ENCODE measurements around the gene TMEM72. TPM values are rescaled to one million over a fixed set of nuclear protein-coding genes. Genes with fewer than 3 reads are reported as not detected.

The TMEM72 gene
- total RNA-seq, 1 experiment from 2014 or later = not detected

DNA sequence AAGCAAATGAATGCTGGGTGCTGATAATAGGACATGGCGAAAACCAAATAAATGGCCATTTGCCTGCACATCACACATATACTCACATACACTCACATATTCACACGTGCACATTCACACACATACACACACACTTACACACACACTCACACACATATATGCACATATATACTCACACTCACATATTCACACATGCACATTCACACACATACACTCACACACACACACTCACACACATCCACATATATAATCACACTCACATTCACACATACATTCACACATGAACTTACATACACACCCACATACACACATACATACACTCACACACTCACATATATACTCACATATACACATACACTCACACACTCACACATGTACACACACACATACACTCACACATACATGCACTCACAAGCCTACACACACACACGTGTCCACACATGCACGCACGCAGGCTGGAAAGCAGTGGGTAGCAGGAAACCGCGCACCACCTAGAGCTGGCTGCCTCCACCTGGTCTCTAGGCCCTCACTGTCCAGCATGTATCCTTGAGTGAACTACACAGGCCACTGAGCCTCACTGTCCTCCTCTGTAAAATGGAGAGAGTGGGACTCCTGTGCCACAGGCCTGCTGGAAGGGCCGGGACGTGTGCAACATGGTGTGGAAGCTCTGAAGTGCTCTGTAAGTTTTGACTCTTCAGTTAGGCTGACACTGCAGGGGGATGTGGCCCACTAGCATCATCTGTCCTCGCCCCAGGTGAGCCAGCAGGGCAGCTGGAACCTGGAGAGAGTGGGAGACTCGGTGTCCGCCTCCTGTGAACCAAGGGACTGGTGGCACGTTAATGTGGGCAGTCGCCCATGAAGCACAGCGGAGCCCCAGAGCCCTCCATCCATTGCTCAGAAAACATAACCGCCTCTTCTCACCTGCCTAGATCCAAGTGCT is 14.9 kb downstream of the TMEM72 start:
- TF ChIP-seq, protein P1, sequence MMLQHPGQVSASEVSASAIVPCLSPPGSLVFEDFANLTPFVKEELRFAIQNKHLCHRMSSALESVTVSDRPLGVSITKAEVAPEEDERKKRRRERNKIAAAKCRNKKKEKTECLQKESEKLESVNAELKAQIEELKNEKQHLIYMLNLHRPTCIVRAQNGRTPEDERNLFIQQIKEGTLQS (IDR thresholded peaks at IDR 0.05) = no peak
- no peak for TF ChIP-seq POLR2A (IDR thresholded peaks at IDR 0.05; ENCODE audit: borderline replicate concordance, extremely low read depth, insufficient read depth, insufficient read length)
- TF ChIP-seq, protein P2, sequence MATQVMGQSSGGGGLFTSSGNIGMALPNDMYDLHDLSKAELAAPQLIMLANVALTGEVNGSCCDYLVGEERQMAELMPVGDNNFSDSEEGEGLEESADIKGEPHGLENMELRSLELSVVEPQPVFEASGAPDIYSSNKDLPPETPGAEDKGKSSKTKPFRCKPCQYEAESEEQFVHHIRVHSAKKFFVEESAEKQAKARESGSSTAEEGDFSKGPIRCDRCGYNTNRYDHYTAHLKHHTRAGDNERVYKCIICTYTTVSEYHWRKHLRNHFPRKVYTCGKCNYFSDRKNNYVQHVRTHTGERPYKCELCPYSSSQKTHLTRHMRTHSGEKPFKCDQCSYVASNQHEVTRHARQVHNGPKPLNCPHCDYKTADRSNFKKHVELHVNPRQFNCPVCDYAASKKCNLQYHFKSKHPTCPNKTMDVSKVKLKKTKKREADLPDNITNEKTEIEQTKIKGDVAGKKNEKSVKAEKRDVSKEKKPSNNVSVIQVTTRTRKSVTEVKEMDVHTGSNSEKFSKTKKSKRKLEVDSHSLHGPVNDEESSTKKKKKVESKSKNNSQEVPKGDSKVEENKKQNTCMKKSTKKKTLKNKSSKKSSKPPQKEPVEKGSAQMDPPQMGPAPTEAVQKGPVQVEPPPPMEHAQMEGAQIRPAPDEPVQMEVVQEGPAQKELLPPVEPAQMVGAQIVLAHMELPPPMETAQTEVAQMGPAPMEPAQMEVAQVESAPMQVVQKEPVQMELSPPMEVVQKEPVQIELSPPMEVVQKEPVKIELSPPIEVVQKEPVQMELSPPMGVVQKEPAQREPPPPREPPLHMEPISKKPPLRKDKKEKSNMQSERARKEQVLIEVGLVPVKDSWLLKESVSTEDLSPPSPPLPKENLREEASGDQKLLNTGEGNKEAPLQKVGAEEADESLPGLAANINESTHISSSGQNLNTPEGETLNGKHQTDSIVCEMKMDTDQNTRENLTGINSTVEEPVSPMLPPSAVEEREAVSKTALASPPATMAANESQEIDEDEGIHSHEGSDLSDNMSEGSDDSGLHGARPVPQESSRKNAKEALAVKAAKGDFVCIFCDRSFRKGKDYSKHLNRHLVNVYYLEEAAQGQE (IDR thresholded peaks at IDR 0.05; ENCODE audit: low read depth) = no peak
- TF ChIP-seq SP1 (IDR thresholded peaks at IDR 0.05; ENCODE audit: low read depth) = no peak
- TF ChIP-seq SIN3A (IDR thresholded peaks at IDR 0.05; ENCODE audit: low read depth) = no peak
- TF ChIP-seq, protein P3, sequence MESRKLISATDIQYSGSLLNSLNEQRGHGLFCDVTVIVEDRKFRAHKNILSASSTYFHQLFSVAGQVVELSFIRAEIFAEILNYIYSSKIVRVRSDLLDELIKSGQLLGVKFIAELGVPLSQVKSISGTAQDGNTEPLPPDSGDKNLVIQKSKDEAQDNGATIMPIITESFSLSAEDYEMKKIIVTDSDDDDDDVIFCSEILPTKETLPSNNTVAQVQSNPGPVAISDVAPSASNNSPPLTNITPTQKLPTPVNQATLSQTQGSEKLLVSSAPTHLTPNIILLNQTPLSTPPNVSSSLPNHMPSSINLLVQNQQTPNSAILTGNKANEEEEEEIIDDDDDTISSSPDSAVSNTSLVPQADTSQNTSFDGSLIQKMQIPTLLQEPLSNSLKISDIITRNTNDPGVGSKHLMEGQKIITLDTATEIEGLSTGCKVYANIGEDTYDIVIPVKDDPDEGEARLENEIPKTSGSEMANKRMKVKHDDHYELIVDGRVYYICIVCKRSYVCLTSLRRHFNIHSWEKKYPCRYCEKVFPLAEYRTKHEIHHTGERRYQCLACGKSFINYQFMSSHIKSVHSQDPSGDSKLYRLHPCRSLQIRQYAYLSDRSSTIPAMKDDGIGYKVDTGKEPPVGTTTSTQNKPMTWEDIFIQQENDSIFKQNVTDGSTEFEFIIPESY (IDR thresholded peaks at IDR 0.05; ENCODE audit: extremely low read depth, insufficient replicate concordance, low read length) = no peak
- TF ChIP-seq, protein P4, sequence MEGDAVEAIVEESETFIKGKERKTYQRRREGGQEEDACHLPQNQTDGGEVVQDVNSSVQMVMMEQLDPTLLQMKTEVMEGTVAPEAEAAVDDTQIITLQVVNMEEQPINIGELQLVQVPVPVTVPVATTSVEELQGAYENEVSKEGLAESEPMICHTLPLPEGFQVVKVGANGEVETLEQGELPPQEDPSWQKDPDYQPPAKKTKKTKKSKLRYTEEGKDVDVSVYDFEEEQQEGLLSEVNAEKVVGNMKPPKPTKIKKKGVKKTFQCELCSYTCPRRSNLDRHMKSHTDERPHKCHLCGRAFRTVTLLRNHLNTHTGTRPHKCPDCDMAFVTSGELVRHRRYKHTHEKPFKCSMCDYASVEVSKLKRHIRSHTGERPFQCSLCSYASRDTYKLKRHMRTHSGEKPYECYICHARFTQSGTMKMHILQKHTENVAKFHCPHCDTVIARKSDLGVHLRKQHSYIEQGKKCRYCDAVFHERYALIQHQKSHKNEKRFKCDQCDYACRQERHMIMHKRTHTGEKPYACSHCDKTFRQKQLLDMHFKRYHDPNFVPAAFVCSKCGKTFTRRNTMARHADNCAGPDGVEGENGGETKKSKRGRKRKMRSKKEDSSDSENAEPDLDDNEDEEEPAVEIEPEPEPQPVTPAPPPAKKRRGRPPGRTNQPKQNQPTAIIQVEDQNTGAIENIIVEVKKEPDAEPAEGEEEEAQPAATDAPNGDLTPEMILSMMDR (IDR thresholded peaks at IDR 0.05 in 2 of 3, conservative IDR thresholded peaks at IDR 0.05 in 1 of 3; ENCODE audit: borderline replicate concordance in 1 of 3, insufficient read depth in 1 of 3, low read depth in 2 of 3, low read length in 2 of 3) = no peak
- no peak for TF ChIP-seq ELF1 (IDR thresholded peaks at IDR 0.05; ENCODE audit: borderline replicate concordance, low read depth)
- no peak for TF ChIP-seq EZH2phosphoT487 (IDR thresholded peaks at IDR 0.05; ENCODE audit: borderline replicate concordance)
- no peak for TF ChIP-seq POLR2AphosphoS5 (IDR thresholded peaks at IDR 0.05; ENCODE audit: low read depth, low read length)
- TF ChIP-seq TCF7L2 (IDR thresholded peaks at IDR 0.05; ENCODE audit: borderline replicate concordance, extremely low read depth, insufficient read depth, insufficient read length) = no peak
- no peak for TF ChIP-seq EZH2 (IDR thresholded peaks at IDR 0.05)
- TF ChIP-seq, protein P5, sequence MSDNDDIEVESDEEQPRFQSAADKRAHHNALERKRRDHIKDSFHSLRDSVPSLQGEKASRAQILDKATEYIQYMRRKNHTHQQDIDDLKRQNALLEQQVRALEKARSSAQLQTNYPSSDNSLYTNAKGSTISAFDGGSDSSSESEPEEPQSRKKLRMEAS (IDR thresholded peaks at IDR 0.05) = no peak
- Histone ChIP-seq H3K9me3 (ENCODE audit: control insufficient read depth in 1 of 2, insufficient read depth in 1 of 2, low read depth in 1 of 2, low read length in 2 of 2) (no peaks in the 10 kb centered on the region), H2AFZ (ENCODE audit: low read depth, low read length, poor library complexity, severe bottlenecking) (no peak overlapping the region), H3K9ac (ENCODE audit: low read length) (no peak overlapping the region), H4K20me1 (ENCODE audit: insufficient read depth) (no peaks in the 10 kb centered on the region), H3K79me2 (ENCODE audit: insufficient read depth, low read length) (no peaks in the 10 kb centered on the region), H3K4me3 (replicated peaks in 1 of 2; ENCODE audit: low read depth in 1 of 2, low read length in 2 of 2) (no peak overlapping the region), H3K4me1 (ENCODE audit: control insufficient read depth in 1 of 2, insufficient read depth in 2 of 2, low read length in 2 of 2) (no peaks in the 10 kb centered on the region), H3K9me2 (ENCODE audit: insufficient read depth) (no peaks in the 10 kb centered on the region; the same call in 1 of the 2 replicates), H3K4me2 (ENCODE audit: low read length) (no peak overlapping the region), H3K36me3 (ENCODE audit: control insufficient read depth in 1 of 2, insufficient read depth in 2 of 2, low read length in 2 of 2) (no peaks in the 10 kb centered on the region), H3K27ac (ENCODE audit: low read depth, low read length) (no peak overlapping the region), H3K27me3 (ENCODE audit: insufficient read depth, low read length) (no peaks in the 10 kb centered on the region)
- BruUV-seq (replicated peaks) = no TSS peak
- DNase-seq (ENCODE audit: low read depth, low spot score) (no peak), ATAC-seq (no peak)
- RAD21 ChIA-PET (ENCODE audit: low non-redundant PET in 1 of 2, low total read pairs in 2 of 2, uncharacterized antibody in 2 of 2, unreplicated experiment in 2 of 2) = no interaction called here
- POLR2A ChIA-PET = no interaction called here
- intact Hi-C loops (cut with micrococcal nuclease) = no loop called here
- CTCF ChIA-PET = no interaction called here

Data from HCT116 (cell line).